Kidney (tissue), 14 donors: ENCODE results near the gene ETFRF1. TPM values are rescaled to one million over a fixed set of nuclear protein-coding genes. Genes with fewer than 3 reads are reported as not detected.

ENCODE experiments used
- DNase-seq, 5 donors: peaks; one replicate each; pipeline ENCODE4 v3.0.0-alpha.2; 2013 to 2020
- FAIRE-seq: peaks from 2 replicates; lab custom pipeline; 2012; peaks lifted over from hg19 to GRCh38; lab: Jason Lieb, UNC
- H3K27ac ChIP-seq, 2 donors: one replicate each; pipeline ENCODE4 v1.7.0; 2013; ENCODE audit warnings: low read depth in 2 of 2, low read length in 2 of 2, inconsistent platforms in 1 of 2
- H3K27me3 ChIP-seq: one replicate; pipeline ENCODE4 v1.7.1; 2013; ENCODE audit warnings: low read length, inconsistent platforms; ENCODE audit not compliant: control insufficient read depth, insufficient read depth
- H3K36me3 ChIP-seq, 3 donors: one replicate each; pipeline versions ENCODE4 v1.7.0 to v1.7.1; 2013; ENCODE audit warnings: low read length in 3 of 3, control low read depth in 1 of 3, inconsistent platforms in 1 of 3; ENCODE audit not compliant: insufficient read depth in 3 of 3, control insufficient read depth in 2 of 3
- H3K4me1 ChIP-seq, 3 donors: one replicate each; pipeline versions ENCODE4 v1.7.0 to v1.7.1; 2013; ENCODE audit warnings: low read length in 3 of 3, inconsistent platforms in 1 of 3, low read depth in 1 of 3; ENCODE audit not compliant: control insufficient read depth in 2 of 3, insufficient read depth in 2 of 3
- H3K4me3 ChIP-seq, 3 donors: one replicate each; pipeline versions ENCODE4 v1.7.0 to v1.8.1; 2013; ENCODE audit warnings: low read length in 3 of 3, control low read depth in 1 of 3, inconsistent platforms in 1 of 3
- H3K9ac ChIP-seq, 3 donors: one replicate each; pipeline versions ENCODE4 v1.7.0 to v1.7.1; 2013; ENCODE audit warnings: low read length in 3 of 3, control low read depth in 1 of 3, inconsistent platforms in 1 of 3
- H3K9me3 ChIP-seq, 3 donors: one replicate each; pipeline versions ENCODE4 v1.7.0 to v1.7.1; 2013; ENCODE audit warnings: low read length in 3 of 3, control low read depth in 1 of 3, inconsistent platforms in 1 of 3; ENCODE audit not compliant: control insufficient read depth in 2 of 3, insufficient read depth in 1 of 3
- CTCF ChIP-seq: IDR thresholded peaks from 3 replicates; pipeline ENCODE4 v1.5.1; 2012; ENCODE audit warnings: mild to moderate bottlenecking, moderate library complexity, borderline replicate concordance; ENCODE audit not compliant: insufficient read depth; ENCODE audit errors: extremely low read depth
- intact Hi-C: fragments of 100-400 bp; cut with DNase I; formaldehyde crosslinking; loops from one replicate; pipeline ENCODE4 v1.11.1; 2022
- polyA plus RNA-seq: library from polyadenylated mRNA; stranded (reverse); fragments of 350-450 nt; fragmentation: Illumina TruSeq; extraction: RNeasy Lipid Tissue Mini Kit (QIAGEN cat#74804); gene quantifications from one replicate; pipeline ENCODE4 v1.2.3, GENCODE V29; 2014; ENCODE audit warnings: low read depth, low replicate concordance; ENCODE audit not compliant: insufficient read depth
- total RNA-seq: library from RNA; stranded (reverse); fragmentation: NEBNext Ultra II Directional; extraction: Animal tissue kit (Norgen Biotek cat#: 25700); gene quantifications from one replicate; pipeline ENCODE4 v1.2.1, GENCODE V29; 2021
- donor health status: control.
- donor health status: control.
- donor health status: control.
- donor health status: control.
- donor health status: control.
- donor health status: DM: yes; HTN: yes; CAD: no.
- donor health status: Normal renal cell carcinoma (clear cell type).

Gene ETFRF1
- total and polyA plus RNA-seq, 2 donors from 2014 or later: 30.8 to 61.2 TPM

GRCh38 chr12:25249931-25250738 lies 55.1 kb downstream of the ETFRF1 start:
- H3K27me3 ChIP-seq: no peaks in the 10 kb centered on the region
- H3K9ac ChIP-seq: peak overlapping the region; percentile 66 to 83 (median 77)
- peaks cover 0 to 7% (median 0%) of the 10 kb centered on the region in 3 donors for H3K4me1 ChIP-seq
- intact Hi-C loops: no loop called here
- H3K36me3 ChIP-seq: no peaks in the 10 kb centered on the region
- no peaks in the 10 kb centered on the region for H3K9me3 ChIP-seq
- peak overlapping the region; percentile 76 to 79 for H3K27ac ChIP-seq
- no peak for TF ChIP-seq CTCF
- H3K4me3 ChIP-seq: peak overlapping the region; percentile 83 to 96 (median 92)
- FAIRE-seq (no peak), DNase-seq (peak; percentile 56 to 92 (median 73))

- FAIRE-seq: no peak
- H3K36me3 ChIP-seq: no peaks in the 10 kb centered on the region
- DNase-seq: peak; percentile 97 to 99 (median 98)
- TF ChIP-seq CTCF: no peak
- H3K4me1 ChIP-seq: peaks cover 0 to 7% (median 0%) of the 10 kb centered on the region in 3 donors
- intact Hi-C loops: no loop called here
- peak within 1 kb of the TSS; percentile 76 to 79 for H3K27ac ChIP-seq
- no peaks in the 10 kb centered on the region for H3K27me3 ChIP-seq
- peak within 1 kb of the TSS; percentile 66 to 83 (median 77) for H3K9ac ChIP-seq
- peak within 1 kb of the TSS; percentile 83 to 96 (median 92) for H3K4me3 ChIP-seq
- H3K9me3 ChIP-seq: no peaks in the 10 kb centered on the region
Observed at GRCh38 chr12:25250744-25251730, 56.0 kb downstream of the ETFRF1 start, which contains the start of gene KRAS. Gene KRAS, minus strand, starts transcription at chr12:25250929.

- TF ChIP-seq CTCF: no peak
- peak overlapping the region; percentile 56 to 82 (median 63) for H3K4me3 ChIP-seq
- peak overlapping the region; percentile 74 to 79 for H3K27ac ChIP-seq
- H3K9me3 ChIP-seq: no peaks in the 10 kb centered on the region
- peak in 1 of 5 donors; percentile 29 for DNase-seq
- H3K4me1 ChIP-seq: peaks cover 0 to 7% (median 0%) of the 10 kb centered on the region in 3 donors
- no peak for FAIRE-seq
- peak overlapping the region in 2 of 3 donors; percentile 41 to 77 for H3K9ac ChIP-seq
- intact Hi-C loops: no loop called here
- no peaks in the 10 kb centered on the region for H3K36me3 ChIP-seq
- no peaks in the 10 kb centered on the region for H3K27me3 ChIP-seq
Observed at GRCh38 chr12:25251769-25252168, 56.7 kb downstream of the ETFRF1 start.
